GM12875 (cell line): Measurements from ENCODE around the gene SIK3.

Experiments
- H3K4me3 ChIP-seq: one replicate; pipeline ENCODE4 v1.5.1; 2011; ENCODE audit warnings: low read depth, low read length, control low read depth
- TF ChIP-seq, protein P1 (sequence below): IDR thresholded peaks from 2 replicates; pipeline ENCODE4 v1.5.1; 2011; ENCODE audit warnings: low read depth, mild to moderate bottlenecking, control low read depth, inconsistent platforms, low read length, moderate library complexity, borderline replicate concordance; ENCODE audit not compliant: insufficient read depth

SIK3 gene

GRCh38 chr11:117072517-117073461 is 25.4 kb downstream of the SIK3 start:
- TF ChIP-seq, protein P1, sequence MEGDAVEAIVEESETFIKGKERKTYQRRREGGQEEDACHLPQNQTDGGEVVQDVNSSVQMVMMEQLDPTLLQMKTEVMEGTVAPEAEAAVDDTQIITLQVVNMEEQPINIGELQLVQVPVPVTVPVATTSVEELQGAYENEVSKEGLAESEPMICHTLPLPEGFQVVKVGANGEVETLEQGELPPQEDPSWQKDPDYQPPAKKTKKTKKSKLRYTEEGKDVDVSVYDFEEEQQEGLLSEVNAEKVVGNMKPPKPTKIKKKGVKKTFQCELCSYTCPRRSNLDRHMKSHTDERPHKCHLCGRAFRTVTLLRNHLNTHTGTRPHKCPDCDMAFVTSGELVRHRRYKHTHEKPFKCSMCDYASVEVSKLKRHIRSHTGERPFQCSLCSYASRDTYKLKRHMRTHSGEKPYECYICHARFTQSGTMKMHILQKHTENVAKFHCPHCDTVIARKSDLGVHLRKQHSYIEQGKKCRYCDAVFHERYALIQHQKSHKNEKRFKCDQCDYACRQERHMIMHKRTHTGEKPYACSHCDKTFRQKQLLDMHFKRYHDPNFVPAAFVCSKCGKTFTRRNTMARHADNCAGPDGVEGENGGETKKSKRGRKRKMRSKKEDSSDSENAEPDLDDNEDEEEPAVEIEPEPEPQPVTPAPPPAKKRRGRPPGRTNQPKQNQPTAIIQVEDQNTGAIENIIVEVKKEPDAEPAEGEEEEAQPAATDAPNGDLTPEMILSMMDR, result no peak
- H3K4me3 ChIP-seq, result no peak overlapping the region

- H3K4me3 ChIP-seq, result no peak overlapping the region
- TF ChIP-seq, protein P1, result no peak
Observed at GRCh38 chr11:117071344-117071787, 26.9 kb downstream of the SIK3 start.

DNA sequence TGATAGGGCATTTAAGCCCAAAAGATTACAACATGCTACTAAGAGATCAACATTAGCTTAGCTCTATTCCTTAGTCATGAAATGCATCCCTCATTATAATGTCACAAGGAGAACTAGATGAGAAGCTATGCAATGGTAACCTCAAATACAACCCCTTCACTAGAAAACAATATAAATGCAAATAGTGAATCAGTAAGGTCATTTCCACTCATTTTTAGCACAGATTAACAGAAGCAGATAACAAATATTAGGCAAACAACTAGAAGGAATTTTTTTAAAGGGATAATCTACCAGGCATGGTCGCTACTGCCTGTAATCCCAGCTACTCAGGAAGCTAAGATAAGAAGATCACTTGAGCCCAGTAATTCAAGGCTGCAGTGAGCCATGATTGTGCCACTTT is 28.2 kb downstream of the SIK3 start:
- TF ChIP-seq, protein P1, result no peak
- H3K4me3 ChIP-seq, result no peak overlapping the region

DNA sequence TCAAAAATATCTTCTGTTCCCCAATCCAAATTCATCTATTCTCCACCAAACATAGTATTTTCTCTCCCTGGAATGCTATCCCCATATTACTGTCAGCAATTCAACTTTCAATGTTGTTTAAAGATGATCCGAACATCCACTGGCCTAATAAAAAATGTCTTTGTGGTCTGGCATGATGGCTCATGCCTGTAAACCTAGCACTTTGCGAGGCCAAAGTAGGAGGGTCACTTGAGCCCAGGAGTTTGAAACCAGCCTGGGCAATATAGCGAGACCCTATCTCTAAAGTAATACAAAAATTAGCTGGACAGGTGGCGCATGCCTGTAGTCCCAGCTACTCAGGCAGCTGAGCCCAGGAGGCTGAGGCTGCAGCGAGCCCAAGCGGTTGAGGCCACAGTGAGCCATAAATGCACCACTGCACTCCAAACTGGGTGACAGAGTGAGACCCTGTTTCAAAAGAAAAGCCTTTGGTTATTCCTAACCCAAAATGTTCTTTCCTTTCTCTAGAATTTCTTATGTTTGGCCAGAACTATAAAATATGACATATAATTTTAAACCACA is 29.8 kb downstream of the SIK3 start:
- TF ChIP-seq, protein P1, result no peak
- no peak overlapping the region for H3K4me3 ChIP-seq

DNA sequence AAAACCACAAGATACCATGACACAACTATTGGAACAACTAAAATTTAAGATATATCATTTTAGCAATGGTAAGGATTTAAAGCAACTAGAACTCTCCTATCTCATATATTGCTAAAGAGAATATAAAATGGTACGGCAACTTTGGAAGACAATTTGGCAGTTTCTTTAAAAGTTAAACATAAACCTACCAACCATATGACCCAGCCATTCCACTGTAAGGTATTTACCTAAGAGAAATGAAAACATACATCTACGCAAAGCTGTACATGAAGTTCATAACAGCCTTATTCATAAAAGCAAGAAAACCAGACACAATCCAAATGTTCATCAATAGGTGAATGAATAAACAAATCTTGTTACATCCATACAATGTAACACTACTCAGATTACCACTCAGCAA is 31.3 kb downstream of the SIK3 start:
- TF ChIP-seq, protein P1, result no peak
- no peak overlapping the region for H3K4me3 ChIP-seq

DNA sequence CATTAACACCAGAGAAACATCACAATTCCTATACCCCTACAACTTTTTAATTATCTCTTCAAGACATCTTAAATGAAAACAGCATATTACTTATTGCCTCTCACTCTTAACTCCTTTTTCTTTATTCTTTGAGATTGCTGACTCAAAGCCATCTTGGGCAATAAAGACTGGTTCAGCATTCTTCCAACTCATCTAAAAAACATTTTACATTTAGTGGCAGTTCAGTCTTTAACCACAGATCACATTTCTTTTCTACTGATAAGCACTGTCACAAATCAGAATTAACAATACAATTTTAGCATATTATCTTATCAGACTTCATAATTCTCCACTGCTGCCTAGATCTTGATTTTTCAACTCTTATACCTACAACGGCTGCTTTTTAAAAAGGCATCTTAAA is 34.0 kb downstream of the SIK3 start:
- H3K4me3 ChIP-seq, result no peak overlapping the region
- TF ChIP-seq, protein P1, result no peak

GRCh38 chr11:117062498-117062897 is 35.7 kb downstream of the SIK3 start:
- no peak overlapping the region for H3K4me3 ChIP-seq
- TF ChIP-seq, protein P1, result no peak
